ENCODE data around the gene ATXN1.

- TF ChIP-seq EZH2 (IDR thresholded peaks at IDR 0.05; ENCODE audit: insufficient read depth, poor library complexity, severe bottlenecking) (no peak), EZH2phosphoT487 (IDR thresholded peaks at IDR 0.05; ENCODE audit: insufficient read depth, low read depth) (no peak)
Measured at GRCh38 chr6:16396497-16397319, 364.6 kb downstream of the ATXN1 start.

Measured in GM23248 (cell line).